GM12892 (cell line): ENCODE data around the gene TBC1D22A.
A peak's percentile ranks its signal among the peaks of the same experiment; 100 is the strongest.

ENCODE experiments used
- DNase-seq: peaks from one replicate; pipeline ENCODE4 v3.0.0; 2011; ENCODE audit not compliant: insufficient read length
- FAIRE-seq: peaks from 2 replicates; lab custom pipeline; 2011; peaks lifted over from hg19 to GRCh38; lab: Jason Lieb, UNC
- POLR2A ChIP-seq: IDR thresholded peaks from 2 replicates; pipeline ENCODE4 v1.6.1; 2011; ENCODE audit warnings: low read depth, low read length, control low read depth
- POLR2AphosphoS5 ChIP-seq: IDR thresholded peaks from 2 replicates; pipeline ENCODE4 v1.6.1; 2011; ENCODE audit warnings: low read depth, low read length, control low read depth
- TAF1 ChIP-seq: IDR thresholded peaks from 2 replicates; pipeline ENCODE4 v1.6.1; 2011; ENCODE audit warnings: low read depth, mild to moderate bottlenecking, control low read depth, low read length, borderline replicate concordance

TBC1D22A gene

GRCh38 chr22:46758867-46759290 lies 3.6 kb upstream of the TBC1D22A start:
- FAIRE-seq (no peak), DNase-seq (no peak)
- TF ChIP-seq POLR2AphosphoS5: no peak

GRCh38 chr22:46761017-46761416 lies 1.4 kb upstream of the TBC1D22A start:
- DNase-seq: no peak
- no peak for FAIRE-seq

DNA sequence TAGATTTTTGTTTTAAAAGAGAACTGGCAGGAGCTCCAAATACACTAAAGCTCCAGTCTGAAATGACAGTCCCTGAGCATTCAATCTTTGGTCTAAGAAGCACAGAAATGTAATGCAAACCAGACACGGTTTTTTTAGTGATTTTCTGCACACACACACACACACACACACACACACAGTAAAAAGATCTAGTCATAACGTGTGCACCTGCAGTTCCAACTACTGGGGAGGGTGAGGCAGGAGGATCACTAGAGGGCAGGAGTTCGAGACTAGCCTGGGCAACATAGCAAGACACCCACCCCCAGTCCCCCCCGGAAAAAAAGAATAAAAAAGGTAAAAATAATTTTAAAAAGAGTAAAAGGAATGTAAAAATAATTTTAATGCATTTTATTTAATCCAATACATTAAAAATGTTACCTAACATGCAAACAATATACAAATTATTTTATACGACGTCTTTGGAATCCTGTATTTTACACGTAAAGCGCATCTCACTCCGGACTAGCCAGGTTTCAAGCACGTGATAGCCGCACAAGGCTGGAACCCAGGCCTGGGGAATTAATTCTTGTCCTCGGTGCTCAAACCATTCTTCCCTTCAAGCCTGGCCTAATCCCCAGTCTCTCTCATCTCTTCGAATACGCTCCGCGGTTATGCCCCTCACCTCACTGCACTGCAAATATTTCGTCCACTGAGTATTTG lies 762 bp upstream of the TBC1D22A start:
- FAIRE-seq (no peak), DNase-seq (no peak)
- TF ChIP-seq POLR2A (no peak), TAF1 (no peak), POLR2AphosphoS5 (no peak)

More at GRCh38 chr22:46761017-46761416, 1.4 kb upstream of the TBC1D22A start:
- TF ChIP-seq POLR2AphosphoS5: no peak
- no peak for TF ChIP-seq POLR2A
- no peak for TF ChIP-seq TAF1

- no peak for FAIRE-seq
- peak; percentile 71 for DNase-seq
These were observed 728 bp downstream of the TBC1D22A start for GRCh38 chr22:46763051-46763705.

DNA sequence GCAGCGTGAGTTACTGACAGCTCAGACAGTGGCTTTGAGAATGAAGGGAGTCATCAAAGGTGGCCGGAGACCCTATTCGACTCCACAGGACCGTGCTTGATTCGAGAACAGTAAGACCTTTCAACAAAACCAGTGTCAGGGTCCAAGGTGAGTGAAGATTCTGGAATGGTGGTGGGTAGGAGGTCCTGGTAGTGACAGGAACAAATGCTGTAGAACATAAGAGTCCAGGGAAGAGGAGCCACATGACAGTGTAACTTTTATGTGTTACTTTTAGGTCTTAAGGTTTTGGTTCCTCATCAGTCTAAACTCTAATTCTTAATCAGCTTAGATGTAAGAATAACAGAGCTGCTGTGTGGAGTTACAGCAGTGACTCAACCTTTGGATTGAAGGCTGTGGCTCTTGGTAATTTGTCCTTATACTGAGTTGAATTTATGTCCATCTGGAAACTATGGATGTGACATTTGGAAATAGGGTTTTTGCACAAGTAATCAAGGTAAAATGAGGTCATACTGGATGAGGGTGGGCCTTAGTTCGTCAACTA lies 1.8 kb downstream of the TBC1D22A start:
- DNase-seq (no peak), FAIRE-seq (peak; percentile 27)
- TF ChIP-seq POLR2AphosphoS5 (no peak), TAF1 (no peak), POLR2A (no peak)

More at GRCh38 chr22:46763051-46763705, 728 bp downstream of the TBC1D22A start:
- peak; percentile 30; the same call in 1 of the 2 replicates for TF ChIP-seq TAF1
- no peak for TF ChIP-seq POLR2A

DNA sequence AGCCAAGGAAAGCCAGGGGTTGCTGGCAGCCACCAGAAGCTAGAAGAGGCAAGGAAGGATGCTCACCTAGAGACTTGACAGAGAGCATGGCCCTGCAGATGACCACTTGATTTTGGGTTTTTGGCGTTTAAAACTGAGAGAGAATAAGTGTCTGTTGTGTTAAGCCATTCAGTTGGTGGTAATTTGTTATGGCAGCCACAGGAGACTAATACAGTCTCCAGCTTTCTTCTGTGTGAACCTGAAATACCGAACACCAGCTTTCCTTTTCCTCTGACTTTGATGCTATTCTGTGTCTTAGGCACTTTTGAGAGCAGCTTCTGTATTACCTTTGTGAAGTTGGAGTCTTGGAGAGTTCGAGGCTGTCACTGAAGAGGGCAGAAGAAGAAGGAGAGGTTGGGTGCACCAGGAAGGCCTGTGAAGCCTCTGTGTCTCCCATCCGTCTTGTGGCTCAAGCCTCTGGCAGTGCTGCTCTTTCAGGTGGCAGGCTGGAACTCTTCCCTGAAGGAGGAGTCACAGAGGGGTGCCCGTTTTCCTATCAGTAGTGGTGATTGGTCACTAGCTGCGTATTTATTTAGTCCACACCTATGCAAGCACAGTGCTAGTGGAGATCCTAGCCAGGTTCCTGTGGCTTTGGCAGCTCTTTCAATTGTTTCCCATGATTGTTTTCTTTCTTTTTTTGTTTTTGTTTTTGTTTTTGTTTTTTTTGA lies 2.5 kb downstream of the TBC1D22A start:
- DNase-seq (no peak), FAIRE-seq (no peak)
- TF ChIP-seq POLR2A (no peak), TAF1 (no peak), POLR2AphosphoS5 (no peak)

- no peak for DNase-seq
- peak; percentile 5 for FAIRE-seq
- TF ChIP-seq POLR2AphosphoS5: no peak
- no peak for TF ChIP-seq POLR2A
- TF ChIP-seq TAF1: no peak
These were observed 4.2 kb downstream of the TBC1D22A start for GRCh38 chr22:46766611-46767010.

- TF ChIP-seq TAF1: no peak
- TF ChIP-seq POLR2AphosphoS5: no peak
- TF ChIP-seq POLR2A: no peak
- DNase-seq: no peak
- no peak for FAIRE-seq
These were observed 5.0 kb downstream of the TBC1D22A start for GRCh38 chr22:46767249-46767985.

- no peak for TF ChIP-seq TAF1
- FAIRE-seq (peak; percentile 73), DNase-seq (no peak)
These were observed 6.8 kb downstream of the TBC1D22A start for GRCh38 chr22:46769191-46769675.

GRCh38 chr22:46769706-46770105 lies 7.3 kb downstream of the TBC1D22A start:
- FAIRE-seq (no peak), DNase-seq (no peak)
- no peak for TF ChIP-seq POLR2A
- TF ChIP-seq POLR2AphosphoS5: no peak
- TF ChIP-seq TAF1: no peak

DNA sequence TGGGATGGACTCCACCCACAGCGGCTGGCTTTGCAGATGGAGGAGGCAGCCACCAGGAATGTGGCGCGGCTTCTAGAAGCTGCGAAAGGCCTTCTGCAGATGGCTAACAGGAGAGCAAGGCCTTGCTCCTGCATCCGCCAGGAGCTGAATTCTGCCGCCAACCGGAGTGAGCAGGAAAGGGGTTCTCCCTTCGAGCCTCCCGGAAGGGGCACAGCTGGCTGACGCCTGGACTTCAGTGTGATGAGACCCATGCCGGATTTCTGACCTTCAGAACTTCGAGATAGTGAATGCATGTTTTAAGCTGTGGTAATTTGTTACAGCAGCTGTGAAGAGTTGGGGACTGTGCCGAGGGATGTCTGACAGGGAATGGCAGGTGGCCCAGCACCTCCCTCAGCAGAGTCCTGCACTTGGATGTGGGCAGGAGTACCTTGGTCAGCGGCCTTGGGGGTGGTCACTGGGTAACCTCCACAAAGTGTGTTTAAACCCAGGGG lies 7.7 kb downstream of the TBC1D22A start:
- FAIRE-seq: peak; percentile 60
- no peak for TF ChIP-seq TAF1
- no peak for TF ChIP-seq POLR2A
- no peak for TF ChIP-seq POLR2AphosphoS5
- no peak for DNase-seq
